ENCODE measurements around the gene HK1.
"Not testable (repeated sequence)": the region's sequence is repeated elsewhere in the genome, so short reads cannot be mapped to it uniquely, and the experiment has no call there.

Gene HK1

DNA sequence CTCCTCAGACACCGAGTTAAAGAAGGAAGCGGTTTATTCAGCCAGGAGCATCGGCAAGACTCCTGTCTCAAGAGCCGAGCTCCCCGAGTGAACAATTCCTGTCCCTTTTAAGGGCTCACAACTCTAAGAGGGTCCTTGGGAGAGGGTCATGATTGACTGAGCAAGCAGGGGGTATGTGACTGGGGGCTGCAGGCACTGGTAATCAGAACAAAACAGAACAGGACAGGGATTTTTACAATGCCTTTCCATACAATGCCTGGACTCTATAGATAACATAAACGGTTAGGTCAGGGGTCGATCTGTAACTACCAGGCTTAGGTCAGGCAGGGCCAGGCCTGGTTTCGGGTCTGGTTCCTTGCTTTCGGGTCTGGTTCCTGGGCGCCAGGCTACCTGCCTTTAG is 30.0 kb downstream of the HK1 start:
- not testable (repeated sequence) for DNase-seq (ENCODE audit: low spot score)

DNA sequence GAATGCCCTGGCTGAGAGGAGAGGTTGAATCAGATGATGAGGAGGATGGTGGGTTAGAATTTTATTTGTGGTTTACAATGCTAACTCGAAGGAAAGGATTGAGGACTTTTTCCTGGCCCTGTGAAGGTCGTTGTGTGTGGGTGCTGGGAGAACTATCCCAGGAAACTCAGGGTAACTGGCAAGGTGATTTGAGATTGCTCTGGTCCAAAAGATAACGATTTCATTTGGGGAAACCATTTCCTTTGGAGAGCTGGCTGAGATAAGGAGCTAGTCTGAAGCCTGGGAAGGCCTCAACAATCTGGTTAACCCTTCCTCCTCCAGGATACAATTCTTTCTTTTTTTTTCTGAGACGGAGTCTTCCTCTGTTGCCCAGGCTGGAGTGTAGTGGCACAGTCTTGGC is 33.0 kb downstream of the HK1 start:
- DNase-seq (ENCODE audit: low spot score) = no peak

DNA sequence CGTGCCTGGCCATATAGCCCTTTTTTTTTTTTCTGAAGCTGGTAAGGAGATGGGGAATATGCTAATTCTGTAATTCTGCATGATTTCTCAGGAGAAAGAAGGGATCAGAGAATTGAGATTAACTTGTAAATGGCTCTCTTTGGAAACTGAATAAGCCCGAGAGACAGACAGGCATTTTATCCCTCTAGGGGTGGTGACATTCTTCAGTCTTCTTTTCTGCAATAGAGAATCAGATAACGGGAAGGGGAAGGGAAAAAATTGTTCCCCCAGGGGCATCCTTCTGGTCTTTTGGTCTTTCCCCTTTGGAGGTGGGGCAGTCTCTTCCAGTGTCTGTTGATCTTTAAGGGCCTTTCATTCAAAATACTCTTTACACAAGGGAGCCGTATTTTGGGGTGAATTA is 34.2 kb downstream of the HK1 start:
- no peak for DNase-seq (ENCODE audit: low spot score)

DNA sequence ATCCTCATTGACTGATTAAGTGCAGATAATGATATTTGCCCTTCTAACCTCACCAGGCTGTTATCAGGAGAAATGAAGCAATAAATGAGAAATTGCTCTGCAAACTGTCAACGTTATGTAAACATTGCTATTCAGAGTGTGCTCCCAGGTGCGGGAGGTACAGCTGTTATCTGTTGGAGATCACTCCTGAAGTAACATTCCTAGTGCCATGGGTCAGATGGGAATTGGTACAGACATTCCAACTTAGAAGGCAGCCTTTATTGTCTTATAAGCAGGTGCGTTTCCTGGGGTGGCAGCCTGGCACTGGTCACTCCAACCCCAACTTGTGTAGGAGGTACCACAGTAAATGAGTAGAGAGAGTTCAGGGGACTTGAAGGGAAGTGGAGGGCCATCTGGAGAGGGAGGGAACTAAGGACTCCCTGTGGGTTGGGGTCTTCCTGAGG is 36.8 kb downstream of the HK1 start:
- no peak for DNase-seq (ENCODE audit: low spot score)

DNA sequence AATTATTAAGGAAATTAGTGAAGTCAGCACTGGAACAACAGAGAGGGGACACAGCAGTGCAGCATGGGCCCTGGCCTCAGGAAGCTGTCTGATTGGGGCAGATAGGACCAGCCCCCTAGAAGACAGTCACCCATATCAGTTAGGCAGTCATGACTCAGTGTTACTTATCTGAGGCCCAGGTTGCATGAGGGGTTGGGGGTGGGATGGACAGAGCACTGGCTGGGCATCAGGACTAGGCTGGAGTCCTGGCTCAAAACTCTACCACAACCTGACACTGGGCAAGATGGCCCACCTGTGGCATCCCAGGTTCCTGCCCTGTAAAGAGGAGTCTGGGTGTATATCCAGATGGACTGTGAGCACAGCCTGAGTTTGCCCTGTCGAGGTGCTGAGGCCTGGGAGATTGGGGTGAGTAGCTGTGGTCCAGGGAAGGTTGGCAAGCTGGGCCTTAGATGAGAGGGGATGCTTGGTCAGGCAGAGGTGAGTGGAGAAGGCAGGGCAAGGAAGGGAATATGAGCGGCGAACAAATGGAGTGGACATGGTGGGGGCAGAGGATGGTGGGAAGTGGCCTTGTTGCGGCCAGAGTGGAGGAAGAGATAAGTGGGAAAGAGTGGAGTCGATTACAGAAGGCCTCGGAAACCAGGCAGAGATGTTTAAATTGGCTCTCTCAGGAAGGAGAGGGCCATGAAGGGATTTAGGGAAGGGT is 37.5 kb downstream of the HK1 start:
- no peak for DNase-seq (ENCODE audit: low spot score)

DNA sequence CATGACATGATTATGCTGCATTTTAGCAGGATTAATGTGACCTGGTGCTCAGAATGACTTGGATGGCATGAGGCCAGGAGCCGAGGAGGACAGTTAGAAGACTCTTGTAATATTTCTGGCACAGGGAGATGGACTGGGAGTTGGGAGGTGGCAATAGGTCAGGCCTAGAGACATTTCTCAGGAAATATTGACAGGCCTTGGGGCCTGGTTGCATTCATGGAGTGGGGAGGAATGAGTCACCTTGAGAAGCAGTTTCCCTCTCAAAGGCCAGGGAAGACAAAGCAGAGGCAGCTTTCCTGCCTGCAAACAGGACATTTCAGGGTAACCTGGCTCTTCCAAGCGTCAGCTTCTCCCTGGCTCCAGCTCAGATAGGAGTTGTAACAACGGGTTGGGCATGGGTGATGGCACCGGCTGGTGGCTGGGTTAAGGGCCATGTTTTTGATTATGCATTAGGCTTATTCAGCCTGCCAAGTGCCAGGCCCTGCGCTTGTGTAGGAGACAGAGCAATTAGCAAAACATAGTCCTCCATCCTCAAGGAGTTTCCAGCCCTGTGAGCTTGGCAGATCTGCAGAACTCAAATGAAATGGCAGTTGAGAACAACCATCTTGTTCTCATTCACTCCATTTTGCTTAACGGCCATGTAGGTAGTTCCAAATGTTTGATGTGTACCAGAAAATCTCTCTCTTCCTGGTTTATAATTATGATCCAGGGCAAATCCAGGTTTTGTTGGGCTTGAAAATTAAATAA is 38.2 kb downstream of the HK1 start:
- DNase-seq (ENCODE audit: low spot score) = no peak

DNA sequence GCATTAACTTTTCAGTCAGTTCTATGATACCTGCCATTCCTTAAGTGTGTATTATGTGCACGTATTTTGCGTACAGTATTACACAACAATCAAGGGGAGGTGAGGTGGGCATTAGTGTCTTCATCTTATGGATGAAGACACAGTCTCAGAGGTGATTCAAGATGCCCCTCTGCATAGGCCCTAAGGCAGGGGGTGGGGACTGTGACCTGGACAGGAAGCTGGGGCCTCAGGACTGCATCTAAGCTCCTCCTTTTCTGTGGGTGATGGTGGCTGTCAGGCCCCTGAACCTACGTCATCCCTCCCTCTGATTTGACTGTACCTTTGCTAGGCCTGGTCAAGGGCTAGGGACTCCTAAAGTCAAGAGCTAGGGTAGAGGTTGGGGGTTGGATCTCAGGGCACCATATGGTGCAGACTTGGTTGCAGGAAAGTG is 38.9 kb downstream of the HK1 start:
- no peak for DNase-seq (ENCODE audit: low spot score)

DNA sequence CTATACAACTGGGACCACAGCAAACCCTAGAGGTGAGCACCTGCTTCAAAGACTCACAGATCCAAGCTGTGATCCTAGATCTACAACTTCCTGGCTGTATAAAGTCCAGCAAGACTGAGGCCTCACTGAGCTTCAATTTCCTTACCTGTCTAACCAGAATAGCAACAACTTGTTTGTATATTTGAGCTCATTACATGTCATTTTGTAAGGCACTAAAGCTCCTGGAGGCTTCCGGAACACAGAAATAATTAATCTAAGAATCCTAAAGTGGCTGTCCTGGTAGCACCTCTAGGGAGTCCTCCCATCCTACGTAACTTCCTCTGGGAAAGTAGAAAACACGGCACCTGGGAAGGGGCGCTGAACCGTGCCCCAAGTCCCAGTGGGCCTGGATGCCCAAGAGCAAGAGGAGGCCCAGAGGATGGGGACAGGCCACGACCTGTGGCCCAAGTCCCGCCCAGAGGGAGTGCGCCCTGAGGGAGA is 39.4 kb downstream of the HK1 start:
- DNase-seq (ENCODE audit: low spot score) = no peak

DNA sequence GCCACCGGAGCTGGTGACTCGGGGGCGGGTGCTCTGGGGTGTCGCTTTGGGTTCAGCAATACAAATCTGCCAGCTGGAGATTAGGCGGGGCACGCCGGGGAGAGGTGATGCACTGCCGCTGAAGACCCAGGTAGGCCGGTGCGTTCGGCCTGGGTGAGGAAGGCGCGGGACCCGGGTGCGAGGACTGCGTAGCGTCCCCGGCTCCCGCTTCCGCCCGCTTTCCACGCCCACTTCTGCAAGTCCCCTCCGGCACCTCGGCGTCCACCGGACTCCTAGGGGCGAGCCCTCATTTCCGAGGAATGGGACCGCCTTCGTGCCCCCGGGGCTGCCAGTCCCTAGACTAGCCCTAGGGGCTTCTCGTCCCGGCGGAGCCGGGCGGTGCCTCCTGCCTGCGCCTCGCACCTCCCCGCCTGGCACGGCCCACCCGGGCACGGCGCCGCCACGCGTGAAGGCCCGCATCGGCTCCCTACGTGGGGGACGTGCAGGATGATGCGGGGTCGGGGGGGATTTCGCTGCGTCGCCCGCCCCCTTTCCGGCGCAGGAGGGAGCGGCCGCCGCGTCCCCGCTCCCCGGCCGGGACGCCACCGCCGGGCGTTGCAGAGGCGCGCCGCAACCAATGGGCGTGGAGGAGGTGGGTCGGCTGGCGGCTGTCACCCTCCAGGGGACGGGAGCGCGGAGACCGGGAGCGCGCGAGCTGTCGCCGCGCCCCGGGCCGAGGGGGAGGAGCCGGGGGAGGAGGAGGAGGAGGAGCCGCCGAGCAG is 40.0 kb downstream of the HK1 start:
- peak; percentile 100 for DNase-seq (ENCODE audit: low spot score)

DNA sequence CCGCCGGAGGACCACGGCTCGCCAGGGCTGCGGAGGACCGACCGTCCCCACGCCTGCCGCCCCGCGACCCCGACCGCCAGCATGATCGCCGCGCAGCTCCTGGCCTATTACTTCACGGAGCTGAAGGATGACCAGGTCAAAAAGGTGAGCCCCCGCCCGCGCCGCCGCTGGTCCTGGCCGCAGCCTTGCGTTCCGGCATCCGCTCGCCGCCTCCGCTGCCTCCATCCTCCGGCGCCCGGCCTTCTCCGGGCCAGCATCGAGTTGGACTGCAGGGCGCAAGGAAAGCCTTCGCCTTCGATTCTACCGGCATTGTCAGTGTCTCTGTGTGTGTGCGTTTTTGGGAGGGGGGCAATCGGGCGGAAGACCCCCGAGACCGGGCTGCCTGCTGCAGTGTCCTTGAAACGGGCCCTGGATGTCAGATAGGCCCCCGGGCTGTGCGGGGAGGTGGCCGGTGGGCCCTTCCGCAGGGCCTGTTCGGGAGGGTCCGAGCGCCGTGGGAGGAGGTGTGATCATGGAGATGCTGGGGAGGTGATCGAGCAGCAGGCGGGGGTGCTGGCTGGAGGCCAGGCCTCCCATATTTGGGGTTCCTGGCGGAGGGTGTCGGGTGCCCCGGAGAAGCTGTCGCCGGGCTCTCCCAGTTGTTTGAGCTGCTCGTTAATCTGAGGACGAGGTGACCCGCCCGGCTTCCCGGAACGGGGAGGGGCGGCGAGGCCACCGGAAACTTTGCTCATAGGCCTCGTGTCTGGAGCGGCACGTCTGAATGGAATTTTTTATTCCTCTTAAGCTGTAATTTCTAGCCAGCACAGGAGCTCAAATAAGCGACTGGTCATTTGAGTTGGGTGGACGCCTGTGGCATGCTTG is 40.8 kb downstream of the HK1 start:
- DNase-seq (ENCODE audit: low spot score) = no peak

DNA sequence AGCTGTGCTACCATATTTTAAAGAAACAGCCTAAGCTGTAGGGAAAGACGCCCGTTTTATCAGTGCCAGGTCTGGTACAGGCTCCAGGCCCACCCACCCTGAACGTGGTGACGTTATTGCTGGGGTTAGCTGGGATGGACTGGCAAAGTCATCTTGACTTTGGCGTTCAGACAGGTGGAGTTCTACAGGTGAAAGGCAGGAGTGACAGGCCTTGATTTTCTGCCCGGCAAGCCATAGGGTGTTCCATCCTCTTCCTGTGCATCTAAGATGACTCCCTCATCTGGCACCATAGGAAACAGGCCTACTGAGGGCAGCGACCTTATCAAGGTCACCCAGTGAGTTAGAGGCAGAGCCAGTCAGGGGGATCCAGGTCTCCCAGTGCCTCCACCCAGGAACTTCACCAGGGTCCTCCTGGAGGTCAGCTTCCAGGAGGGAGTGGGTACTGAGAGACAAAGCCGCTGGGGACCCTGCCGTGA is 41.6 kb downstream of the HK1 start:
- no peak for DNase-seq (ENCODE audit: low spot score)

DNA sequence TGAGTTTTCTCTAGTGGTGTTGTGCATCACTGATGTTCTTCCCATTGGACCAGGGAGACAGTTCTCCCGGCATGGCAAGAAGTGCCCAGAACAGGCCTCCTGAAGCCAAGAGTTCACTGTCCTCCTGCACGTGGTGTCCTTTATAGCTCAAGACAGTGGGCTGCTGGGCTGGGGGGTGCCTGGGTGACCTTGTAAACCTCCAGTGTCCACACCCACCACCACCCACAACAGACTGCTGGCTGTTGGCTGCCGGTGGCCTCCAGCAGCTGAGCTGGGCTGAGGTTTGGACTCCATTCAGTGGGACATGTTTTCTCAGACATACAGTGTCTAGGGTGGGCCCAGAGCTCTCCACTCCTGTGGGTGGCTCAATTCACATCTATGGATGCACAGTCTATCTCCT is 42.2 kb downstream of the HK1 start:
- no peak for DNase-seq (ENCODE audit: low spot score)

DNA sequence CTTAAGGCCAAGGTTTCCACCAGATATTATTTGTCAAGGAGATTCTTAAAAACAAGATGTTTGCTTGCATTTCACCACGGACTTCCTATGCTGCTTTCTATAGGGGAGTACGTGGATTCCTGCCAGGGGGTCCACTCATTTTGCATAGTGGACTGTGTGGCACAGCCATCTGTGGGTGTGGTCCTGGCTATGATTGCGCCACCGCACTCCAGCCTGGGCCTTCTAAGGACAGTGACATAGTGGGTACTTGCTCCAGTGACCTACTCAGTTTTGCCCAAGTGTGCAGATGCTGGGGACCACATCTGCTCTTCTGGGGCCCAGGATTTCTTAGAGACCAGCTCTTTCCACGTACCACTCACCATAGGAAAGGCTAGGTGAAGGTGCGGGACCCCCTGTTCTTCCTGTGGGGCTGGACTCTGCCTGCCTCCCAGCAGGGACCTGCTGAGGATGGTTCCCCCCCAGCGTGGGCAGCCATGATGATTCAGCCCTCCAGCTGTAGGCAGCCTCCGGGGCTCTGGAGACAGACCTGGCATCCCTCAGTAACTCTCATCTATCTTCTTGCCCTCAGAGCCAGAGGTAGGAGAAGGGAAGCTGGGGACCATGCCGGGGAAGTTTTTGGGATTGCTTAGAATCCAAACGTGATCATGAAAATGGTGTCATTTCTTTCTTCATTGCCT is 42.9 kb downstream of the HK1 start:
- DNase-seq (ENCODE audit: low spot score) = no peak

DNA sequence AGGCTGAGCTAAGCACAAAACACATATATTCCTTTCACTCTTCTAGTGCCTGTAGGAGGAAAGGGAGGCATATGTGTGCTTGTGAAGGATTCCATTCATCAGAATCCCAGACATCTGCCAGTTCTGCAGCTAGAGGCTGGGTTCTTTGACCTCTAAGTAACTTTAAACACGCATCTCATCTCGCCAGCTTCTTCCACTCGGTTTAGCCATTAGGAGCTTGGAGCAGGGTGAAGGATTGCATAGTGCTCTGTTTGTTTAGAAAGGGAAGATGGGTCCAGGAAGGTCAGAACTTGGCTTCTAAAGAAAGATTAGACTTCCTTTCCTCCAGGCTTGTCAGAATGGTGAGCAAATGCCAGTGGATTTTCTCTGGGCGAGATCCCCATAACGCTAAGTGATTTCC is 43.6 kb downstream of the HK1 start:
- DNase-seq (ENCODE audit: low spot score) = no peak

DNA sequence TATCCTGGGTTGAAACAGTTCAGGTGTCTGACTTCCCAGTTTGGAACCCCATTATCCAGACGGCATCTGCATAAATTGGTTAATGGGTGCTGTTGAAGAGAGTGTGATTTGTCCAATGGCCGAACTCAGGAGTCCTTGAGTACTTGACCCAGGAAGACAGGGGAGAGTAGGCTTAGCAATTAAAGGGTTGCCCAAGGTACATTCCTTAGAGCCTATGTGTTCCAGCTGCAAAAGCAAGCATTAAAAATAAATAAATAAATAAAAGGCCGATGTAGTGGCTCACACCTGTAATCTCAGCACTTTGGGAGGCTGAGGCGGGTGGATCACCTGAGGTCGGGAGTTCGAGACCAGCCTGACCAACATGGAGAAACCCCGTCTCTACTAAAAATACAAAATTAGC is 44.0 kb downstream of the HK1 start:
- not testable (repeated sequence) for DNase-seq (ENCODE audit: low spot score)

DNA sequence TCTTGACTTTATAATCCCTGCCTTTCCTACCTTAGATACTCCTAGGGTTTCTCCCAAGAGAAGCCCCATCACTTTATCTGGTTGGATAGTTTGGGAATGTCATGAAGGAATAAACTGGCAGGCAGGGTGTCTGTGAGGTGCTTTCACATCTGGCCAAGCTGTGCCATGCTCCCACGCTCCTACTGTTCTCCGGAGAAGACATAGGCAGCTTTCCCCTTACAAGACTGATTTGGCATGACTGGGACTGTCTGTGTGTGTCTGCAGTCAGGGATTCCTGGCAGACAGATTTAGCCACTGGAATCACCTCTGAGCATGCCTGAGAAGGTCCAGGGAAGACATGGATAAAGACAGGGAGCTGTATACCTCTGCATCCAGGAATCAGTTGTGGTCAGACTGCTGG is 45.3 kb downstream of the HK1 start:
- DNase-seq (ENCODE audit: low spot score) = no peak

DNA sequence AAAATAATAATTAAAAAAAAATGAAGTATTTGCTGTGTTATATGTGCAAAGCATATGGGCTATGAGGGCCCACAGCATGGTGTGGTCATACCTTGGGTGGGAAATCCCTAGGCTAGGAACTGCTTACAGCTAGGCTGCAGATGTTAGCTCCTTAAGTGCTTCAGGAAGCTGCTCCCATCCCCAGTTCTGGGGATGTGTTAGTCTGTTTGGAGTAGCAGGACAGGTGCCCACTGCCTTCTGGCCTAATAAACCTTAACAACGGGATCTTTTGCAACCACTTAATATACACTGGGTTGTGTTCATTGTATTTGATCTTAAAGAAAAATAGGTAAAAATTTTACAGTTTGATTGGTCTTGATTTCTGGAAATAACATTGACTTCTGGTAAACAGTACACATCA is 46.3 kb downstream of the HK1 start:
- DNase-seq (ENCODE audit: low spot score) = no peak

DNA sequence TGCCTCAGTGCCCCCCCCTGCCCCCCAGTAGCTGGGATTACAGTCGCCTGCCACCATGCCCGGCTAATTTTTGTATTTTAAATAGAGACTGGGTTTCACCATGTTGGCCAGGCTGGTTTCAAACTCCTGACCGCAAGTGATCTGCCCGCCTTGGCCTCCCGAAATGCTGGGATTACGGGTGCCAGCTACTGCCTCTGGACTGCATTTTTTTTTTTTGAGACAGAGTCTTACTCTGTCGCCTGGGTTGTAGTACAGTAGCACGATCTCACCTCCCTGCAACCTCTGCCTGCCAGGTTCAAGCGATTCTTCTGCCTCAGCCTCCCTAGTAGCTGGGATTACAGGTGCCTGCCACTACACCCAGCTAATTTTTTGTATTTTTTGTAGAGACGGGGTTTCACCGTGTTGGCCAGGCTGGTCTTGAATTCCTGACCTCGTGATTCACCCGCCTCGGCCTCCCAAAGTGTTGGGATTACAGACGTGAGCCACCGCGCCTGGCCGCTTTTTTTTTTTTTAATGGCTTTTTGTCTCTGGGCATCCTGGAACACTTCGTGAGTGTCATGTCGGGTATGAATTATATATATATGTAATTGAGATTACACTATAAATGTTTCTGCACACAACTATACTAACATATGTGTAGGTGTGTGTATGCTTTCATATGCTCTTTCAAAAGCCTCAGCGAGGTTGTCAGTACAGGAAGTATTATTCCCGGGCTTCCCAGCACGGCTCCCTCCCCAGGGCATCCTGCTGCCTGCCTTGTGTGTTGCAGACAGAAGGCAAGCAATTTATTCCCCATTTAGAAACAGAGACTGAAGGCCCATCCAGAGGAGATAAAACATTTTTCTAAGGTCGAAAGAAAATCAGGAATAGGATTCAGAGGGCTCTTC is 47.6 kb downstream of the HK1 start:
- not testable (repeated sequence) for DNase-seq (ENCODE audit: low spot score)

DNA sequence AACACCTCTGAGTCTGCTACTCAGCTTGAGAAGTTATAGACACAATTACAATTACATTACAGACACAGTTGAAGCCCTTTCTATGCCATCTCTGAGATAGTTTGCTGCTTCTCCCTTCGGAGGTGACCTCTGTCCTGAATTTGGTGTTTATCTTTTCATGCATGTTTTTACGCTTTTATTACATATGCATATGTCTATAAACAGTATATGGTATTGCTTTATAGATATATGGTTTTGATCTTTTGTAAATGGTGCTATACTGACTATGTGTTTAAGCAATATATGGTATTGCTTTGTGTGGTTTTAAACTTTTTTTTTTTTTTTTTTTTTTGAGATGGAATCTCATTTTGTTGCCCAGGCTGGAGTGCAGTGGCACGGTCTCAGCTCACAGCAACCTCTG is 48.4 kb downstream of the HK1 start:
- DNase-seq (ENCODE audit: low spot score) = no peak
